Upper lobe of right lung (tissue), 1 donor: Measurements from ENCODE around the gene ALK. TPM values are rescaled to one million over a fixed set of nuclear protein-coding genes. Genes with fewer than 3 reads are reported as not detected.

Experiments used
- ATAC-seq: fragments of 200-7000 bp; cut with Tn5 transposase; one replicate; pipeline ENCODE4 v1.9.1; 2020; ENCODE audit warnings: mild to moderate bottlenecking, moderate library complexity
- DNase-seq: peaks from one replicate; pipeline ENCODE4 v3.0.0-alpha.2; 2020
- H3K27ac ChIP-seq: fragments of 200-600 bp; one replicate; pipeline ENCODE4 v1.8.0; 2022
- H3K27me3 ChIP-seq: fragments of 200-600 bp; one replicate; pipeline ENCODE4 v1.8.0; 2022; ENCODE audit warnings: mild to moderate bottlenecking
- H3K36me3 ChIP-seq: fragments of 200-600 bp; one replicate; pipeline ENCODE4 v1.8.0; 2022
- H3K4me1 ChIP-seq: fragments of 200-600 bp; one replicate; pipeline ENCODE4 v1.8.0; 2022
- H3K4me3 ChIP-seq: fragments of 200-600 bp; one replicate; pipeline ENCODE4 v1.8.0; 2022; ENCODE audit warnings: mild to moderate bottlenecking
- H3K9me3 ChIP-seq: fragments of 200-600 bp; one replicate; pipeline ENCODE4 v1.8.0; 2022
- CTCF ChIP-seq: fragments of 200-600 bp; IDR thresholded peaks from one replicate; pipeline ENCODE4 v1.8.0; 2022; ENCODE audit warnings: antibody characterized with exemption
- intact Hi-C: fragments of 100-400 bp; cut with DNase I; formaldehyde crosslinking; loops from one replicate; pipeline ENCODE4 v1.11.0; 2022
- total RNA-seq: library from RNA; stranded (reverse); fragmentation: NEBNext Ultra II Directional; extraction: Animal tissue kit (Norgen Biotek cat#: 25700); gene quantifications from one replicate; pipeline ENCODE4 v1.2.1, GENCODE V29; 2021
- donor health status: DM: no; HTN: yes; CAD: no; lungs with severe emphysema.

Gene ALK
- total RNA-seq, 1 donor from 2014 or later = not detected

GRCh38 chr2:29767606-29768335, 153.6 kb downstream of the ALK start:
- no peak for TF ChIP-seq CTCF
- H3K4me1 ChIP-seq = no peaks in the 10 kb centered on the region
- H3K27me3 ChIP-seq = peaks cover 4% of the 10 kb centered on the region
- ATAC-seq = no peak
- no peak overlapping the region for H3K27ac ChIP-seq
- no peak overlapping the region for H3K4me3 ChIP-seq
- no peaks in the 10 kb centered on the region for H3K9me3 ChIP-seq
- H3K36me3 ChIP-seq = no peaks in the 10 kb centered on the region
- intact Hi-C loops = no loop called here
- DNase-seq = no peak

GRCh38 chr2:29766191-29766590, 155.2 kb downstream of the ALK start:
- ATAC-seq (no peak), DNase-seq (no peak)
- H3K9me3 ChIP-seq = no peaks in the 10 kb centered on the region
- no peak overlapping the region for H3K27ac ChIP-seq
- no peaks in the 10 kb centered on the region for H3K4me1 ChIP-seq
- intact Hi-C loops = no loop called here
- TF ChIP-seq CTCF = no peak
- H3K27me3 ChIP-seq = peaks cover 4% of the 10 kb centered on the region
- no peaks in the 10 kb centered on the region for H3K36me3 ChIP-seq
- no peak overlapping the region for H3K4me3 ChIP-seq

GRCh38 chr2:29765721-29766120, 155.7 kb downstream of the ALK start:
- H3K4me3 ChIP-seq = no peak overlapping the region
- peaks cover 4% of the 10 kb centered on the region for H3K27me3 ChIP-seq
- DNase-seq (no peak), ATAC-seq (no peak)
- no peaks in the 10 kb centered on the region for H3K9me3 ChIP-seq
- intact Hi-C loops = no loop called here
- no peak overlapping the region for H3K27ac ChIP-seq
- H3K36me3 ChIP-seq = no peaks in the 10 kb centered on the region
- no peaks in the 10 kb centered on the region for H3K4me1 ChIP-seq
- no peak for TF ChIP-seq CTCF

- ATAC-seq (no peak), DNase-seq (no peak)
- Histone ChIP-seq H3K4me1 (no peaks in the 10 kb centered on the region), H3K36me3 (no peaks in the 10 kb centered on the region), H3K4me3 (no peak overlapping the region), H3K27me3 (no peaks in the 10 kb centered on the region), H3K9me3 (no peaks in the 10 kb centered on the region), H3K27ac (no peak overlapping the region)
- no peak for TF ChIP-seq CTCF
- intact Hi-C loops = no loop called here
Observed at GRCh38 chr2:29763371-29763770, 158.0 kb downstream of the ALK start.

- no peaks in the 10 kb centered on the region for H3K27me3 ChIP-seq
- TF ChIP-seq CTCF = no peak
- H3K9me3 ChIP-seq = no peaks in the 10 kb centered on the region
- no peak overlapping the region for H3K4me3 ChIP-seq
- H3K27ac ChIP-seq = no peak overlapping the region
- DNase-seq (no peak), ATAC-seq (no peak)
- intact Hi-C loops = no loop called here
- H3K36me3 ChIP-seq = no peaks in the 10 kb centered on the region
- H3K4me1 ChIP-seq = no peaks in the 10 kb centered on the region
Observed at GRCh38 chr2:29762239-29762638, 159.1 kb downstream of the ALK start.

GRCh38 chr2:29761278-29761677, 160.1 kb downstream of the ALK start:
- H3K27me3 ChIP-seq = no peaks in the 10 kb centered on the region
- H3K27ac ChIP-seq = no peak overlapping the region
- no peak for ATAC-seq
- H3K36me3 ChIP-seq = no peaks in the 10 kb centered on the region
- H3K4me1 ChIP-seq = no peaks in the 10 kb centered on the region
- no peak for DNase-seq
- no peaks in the 10 kb centered on the region for H3K9me3 ChIP-seq
- H3K4me3 ChIP-seq = no peak overlapping the region
- intact Hi-C loops = no loop called here
- TF ChIP-seq CTCF = no peak
